ENCODE data around the gene SYT6. TPM values are rescaled to one million over a fixed set of nuclear protein-coding genes. Genes with fewer than 3 reads are reported as not detected.
A peak's percentile ranks its signal among the peaks of the same experiment; 100 is the strongest.

SYT6 gene
- polyA plus RNA-seq, 3 donors from 2014 or later: not detected

DNA sequence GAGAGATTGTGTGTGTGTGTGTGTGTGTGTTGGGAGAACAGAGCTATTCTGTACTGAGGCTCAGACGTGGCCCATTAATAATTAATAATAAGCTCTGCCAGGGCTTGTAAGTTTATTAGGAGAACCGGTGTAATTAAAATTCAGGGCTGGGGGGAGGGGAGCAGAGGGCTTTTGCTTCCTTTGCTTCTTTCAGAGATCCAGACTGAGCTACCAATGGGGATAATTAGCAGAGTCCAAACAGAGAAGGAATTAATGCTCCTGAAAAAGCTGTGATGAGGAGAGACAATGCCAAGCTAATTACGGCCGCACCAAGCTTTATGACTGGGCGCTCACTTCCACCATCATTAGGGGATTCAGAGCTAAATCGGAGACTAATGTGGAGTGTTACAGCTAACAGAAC lies 4.5 kb downstream of the SYT6 start:
- peaks cover 9 to 15% (median 11%) of the 10 kb centered on the region in 3 donors for H3K27me3 Mint-ChIP-seq (ENCODE audit: low read depth in 3 of 3)
- DNase-seq: no peak
- H3K36me3 Mint-ChIP-seq: peaks cover 0 to 10% (median 0%) of the 10 kb centered on the region in 3 donors
- H3K9me3 Mint-ChIP-seq: no peaks in the 10 kb centered on the region
- no peak overlapping the region for H3K27ac Mint-ChIP-seq
- H3K4me1 Mint-ChIP-seq: peaks cover 5 to 8% of the 10 kb centered on the region in 2 donors
- no peak overlapping the region for H3K4me3 Mint-ChIP-seq

DNA sequence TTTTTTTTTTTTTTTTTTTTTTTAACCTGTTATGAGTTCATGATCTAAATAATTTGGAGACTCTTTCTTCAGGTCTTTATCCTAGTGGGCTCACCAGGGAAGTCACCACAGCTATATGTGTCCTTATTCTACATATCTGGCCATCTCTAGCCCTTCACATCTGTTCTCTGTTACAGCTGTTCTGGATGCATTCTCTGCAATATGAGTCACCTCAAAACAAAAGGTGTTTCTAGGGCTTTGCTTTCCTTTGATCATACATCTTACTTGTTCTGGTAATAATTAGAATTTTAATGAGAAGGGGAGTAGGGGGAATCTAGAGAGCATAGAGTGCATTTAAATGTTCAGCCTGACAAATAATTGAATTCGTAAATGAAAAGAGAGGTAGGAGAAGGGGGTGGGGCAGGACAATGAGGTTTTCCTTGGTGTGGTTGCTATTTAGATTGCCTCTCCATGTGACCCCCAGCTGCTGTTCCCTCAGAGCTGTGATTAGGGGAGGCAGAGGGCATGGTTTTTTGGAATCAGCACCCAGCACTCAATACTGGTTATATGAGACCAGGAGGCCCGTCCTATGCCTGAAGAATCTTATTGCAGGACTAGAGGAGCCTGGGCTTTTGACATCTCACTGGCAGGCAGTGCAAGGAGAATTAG lies 8.0 kb downstream of the SYT6 start:
- Mint-ChIP-seq H3K36me3 (peaks cover 0 to 10% (median 0%) of the 10 kb centered on the region in 3 donors), H3K27me3 (ENCODE audit: low read depth in 3 of 3) (peaks cover 0 to 2% (median 2%) of the 10 kb centered on the region in 3 donors), H3K4me3 (no peak overlapping the region), H3K4me1 (no peaks in the 10 kb centered on the region), H3K27ac (no peak overlapping the region), H3K9me3 (no peaks in the 10 kb centered on the region)
- no peak for DNase-seq

DNA sequence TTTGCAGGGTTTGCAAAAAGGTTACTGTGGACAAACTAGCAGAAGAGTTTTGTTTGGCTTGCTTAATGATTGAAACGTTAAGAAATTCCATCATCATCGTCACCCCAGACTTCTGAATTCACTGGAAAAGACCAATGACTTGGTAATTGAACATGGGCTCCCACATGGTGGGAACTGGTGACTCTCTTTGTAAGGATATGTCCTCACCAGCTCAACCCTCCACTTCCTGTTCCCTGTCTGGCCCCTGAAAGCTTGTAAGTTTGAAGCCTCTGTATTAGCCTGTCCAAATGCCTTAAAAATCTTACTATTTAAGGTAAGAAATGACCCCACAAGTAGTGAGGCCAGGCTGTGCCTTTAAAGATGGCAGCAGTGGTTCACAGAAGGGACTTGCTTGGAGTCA lies 9.7 kb downstream of the SYT6 start:
- Mint-ChIP-seq H3K27ac (no peak overlapping the region), H3K4me1 (no peaks in the 10 kb centered on the region), H3K4me3 (no peak overlapping the region), H3K9me3 (no peaks in the 10 kb centered on the region), H3K36me3 (peaks cover 0 to 9% (median 0%) of the 10 kb centered on the region in 3 donors), H3K27me3 (ENCODE audit: low read depth in 3 of 3) (peaks cover 0 to 4% (median 0%) of the 10 kb centered on the region in 3 donors)
- no peak for DNase-seq

DNA sequence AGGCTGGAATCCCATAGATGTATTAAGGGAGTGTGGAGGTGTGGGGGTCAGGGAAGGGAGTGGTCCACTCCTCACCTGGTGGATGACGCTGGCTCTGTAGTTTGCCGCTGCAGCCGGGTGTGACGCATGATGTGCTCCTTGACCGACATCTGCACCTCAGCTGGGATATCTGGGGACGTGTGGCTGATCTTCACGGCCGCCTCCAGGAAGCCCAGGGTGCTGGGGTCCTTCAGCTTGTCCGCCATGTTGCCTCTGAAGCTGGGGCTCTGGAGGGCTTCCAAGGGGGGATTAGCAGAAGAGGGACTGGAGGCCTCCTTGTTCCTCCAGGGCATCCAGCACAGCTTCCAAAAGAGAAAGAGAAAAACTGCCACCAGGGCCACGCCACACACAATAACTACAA lies 14.1 kb downstream of the SYT6 start:
- Mint-ChIP-seq H3K36me3 (no peaks in the 10 kb centered on the region), H3K4me3 (no peak overlapping the region), H3K9me3 (no peaks in the 10 kb centered on the region), H3K4me1 (peaks cover 0 to 4% of the 10 kb centered on the region in 2 donors), H3K27ac (no peak overlapping the region), H3K27me3 (ENCODE audit: low read depth in 3 of 3) (peaks cover 0 to 8% (median 1%) of the 10 kb centered on the region in 3 donors)
- no peak for DNase-seq

DNA sequence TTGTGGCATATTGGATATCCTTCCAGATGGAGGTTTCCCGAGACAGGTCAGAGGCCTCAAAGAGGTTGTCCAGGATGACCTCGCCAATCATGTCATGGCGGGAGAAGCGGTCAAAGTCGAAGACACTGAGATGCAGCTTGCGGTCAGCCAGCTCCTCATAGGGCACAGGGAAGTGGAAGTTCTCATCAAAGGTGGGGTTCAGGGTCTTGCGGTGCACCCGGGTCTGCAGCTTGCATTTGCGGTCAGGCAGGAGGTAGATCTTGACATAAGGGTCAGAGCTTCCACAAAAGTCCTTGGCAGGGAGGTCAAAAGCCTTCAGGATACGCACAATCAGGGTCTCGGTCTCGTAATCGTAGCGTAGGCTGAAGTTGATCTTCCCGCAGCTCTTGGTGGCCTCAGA lies 16.2 kb downstream of the SYT6 start:
- peaks cover 0 to 2% (median 0%) of the 10 kb centered on the region in 6 donors for H3K9me3 Mint-ChIP-seq

DNA sequence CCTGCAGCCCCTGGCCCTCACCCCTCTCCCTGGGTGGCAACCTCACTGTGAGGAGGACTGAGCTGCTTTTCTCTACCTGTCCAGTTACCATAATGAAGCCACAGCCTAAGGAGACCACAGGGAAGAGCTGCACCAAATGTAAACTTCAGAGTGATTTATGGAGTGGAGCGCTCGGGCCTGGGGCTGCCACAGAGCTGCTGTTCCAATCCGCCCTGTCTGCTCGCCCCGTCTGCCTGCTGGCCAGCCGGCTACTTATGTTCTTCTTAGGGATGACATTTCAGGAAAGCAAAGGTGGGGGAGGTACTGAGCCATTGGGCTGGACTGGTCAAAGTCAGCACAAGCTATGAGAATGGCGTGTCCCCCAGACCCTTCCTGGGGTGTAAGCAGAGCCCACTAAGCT lies 17.9 kb downstream of the SYT6 start:
- Mint-ChIP-seq H3K9me3 (peaks cover 0 to 2% (median 0%) of the 10 kb centered on the region in 6 donors), H3K27me3 (ENCODE audit: low read depth in 3 of 3) (peaks cover 1 to 6% (median 3%) of the 10 kb centered on the region in 3 donors)

More for the DNA sequence above, 16.2 kb downstream of the SYT6 start:
- no peak for DNase-seq
- no peak overlapping the region for H3K27ac Mint-ChIP-seq
- H3K27me3 Mint-ChIP-seq (ENCODE audit: low read depth in 3 of 3): peaks cover 0 to 8% (median 3%) of the 10 kb centered on the region in 3 donors
- H3K4me1 Mint-ChIP-seq: peaks cover 0 to 4% of the 10 kb centered on the region in 2 donors
- H3K36me3 Mint-ChIP-seq: no peaks in the 10 kb centered on the region
- H3K4me3 Mint-ChIP-seq: no peak overlapping the region

DNA sequence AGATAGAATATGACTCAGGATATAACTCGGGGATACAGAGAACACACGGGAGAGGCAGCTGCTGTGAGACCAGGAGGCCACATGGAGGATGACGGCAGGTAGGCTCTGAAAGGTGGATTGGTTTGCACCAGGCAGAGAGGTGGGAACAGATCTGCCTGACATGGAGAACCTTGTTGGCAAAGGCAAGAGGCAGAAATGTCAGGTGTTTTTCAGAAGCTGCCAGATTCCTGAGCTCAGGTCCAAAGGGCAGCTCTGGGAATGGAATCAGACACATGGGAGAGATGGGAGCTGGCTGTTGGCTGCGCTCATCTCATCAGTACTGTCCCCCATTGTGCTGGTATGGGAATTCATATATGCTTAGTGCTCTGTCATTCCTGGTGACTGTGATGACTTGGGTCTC lies 19.2 kb downstream of the SYT6 start:
- no peak for DNase-seq
- Mint-ChIP-seq H3K27ac (no peak overlapping the region), H3K9me3 (peaks cover 0 to 2% (median 0%) of the 10 kb centered on the region in 6 donors), H3K36me3 (no peaks in the 10 kb centered on the region), H3K4me1 (peaks cover 8% of the 10 kb centered on the region in 2 donors), H3K27me3 (ENCODE audit: low read depth in 3 of 3) (peaks cover 1 to 10% (median 3%) of the 10 kb centered on the region in 3 donors), H3K4me3 (no peak overlapping the region)

More for the DNA sequence above, 17.9 kb downstream of the SYT6 start:
- DNase-seq: no peak
- Mint-ChIP-seq H3K36me3 (no peaks in the 10 kb centered on the region), H3K27ac (no peak overlapping the region), H3K4me3 (no peak overlapping the region), H3K4me1 (peaks cover 0 to 4% of the 10 kb centered on the region in 2 donors)

DNA sequence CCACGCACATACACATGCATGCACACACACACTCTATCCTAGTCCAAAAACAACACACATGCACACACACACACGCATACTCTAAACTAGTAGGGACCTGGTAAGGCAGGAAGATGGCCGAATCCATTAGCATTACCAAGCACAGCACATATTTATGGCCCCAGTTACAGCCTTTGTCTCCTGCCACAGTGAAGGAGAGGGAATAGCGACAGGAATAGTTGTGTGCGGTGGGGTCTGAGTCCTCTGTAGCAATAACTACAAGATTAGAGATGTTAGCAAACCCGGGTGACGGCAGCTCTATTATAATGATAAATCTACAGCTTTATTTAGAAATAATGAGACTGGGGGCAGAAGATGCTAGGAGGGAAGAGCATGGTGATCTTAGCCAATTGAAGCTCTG lies 20.5 kb downstream of the SYT6 start:
- Mint-ChIP-seq H3K27me3 (ENCODE audit: low read depth in 3 of 3) (peaks cover 1 to 8% (median 3%) of the 10 kb centered on the region in 3 donors), H3K27ac (no peak overlapping the region), H3K9me3 (peaks cover 0 to 2% (median 0%) of the 10 kb centered on the region in 6 donors), H3K4me1 (peaks cover 21 to 22% of the 10 kb centered on the region in 2 donors), H3K4me3 (no peak overlapping the region), H3K36me3 (no peaks in the 10 kb centered on the region)
- DNase-seq: no peak

DNA sequence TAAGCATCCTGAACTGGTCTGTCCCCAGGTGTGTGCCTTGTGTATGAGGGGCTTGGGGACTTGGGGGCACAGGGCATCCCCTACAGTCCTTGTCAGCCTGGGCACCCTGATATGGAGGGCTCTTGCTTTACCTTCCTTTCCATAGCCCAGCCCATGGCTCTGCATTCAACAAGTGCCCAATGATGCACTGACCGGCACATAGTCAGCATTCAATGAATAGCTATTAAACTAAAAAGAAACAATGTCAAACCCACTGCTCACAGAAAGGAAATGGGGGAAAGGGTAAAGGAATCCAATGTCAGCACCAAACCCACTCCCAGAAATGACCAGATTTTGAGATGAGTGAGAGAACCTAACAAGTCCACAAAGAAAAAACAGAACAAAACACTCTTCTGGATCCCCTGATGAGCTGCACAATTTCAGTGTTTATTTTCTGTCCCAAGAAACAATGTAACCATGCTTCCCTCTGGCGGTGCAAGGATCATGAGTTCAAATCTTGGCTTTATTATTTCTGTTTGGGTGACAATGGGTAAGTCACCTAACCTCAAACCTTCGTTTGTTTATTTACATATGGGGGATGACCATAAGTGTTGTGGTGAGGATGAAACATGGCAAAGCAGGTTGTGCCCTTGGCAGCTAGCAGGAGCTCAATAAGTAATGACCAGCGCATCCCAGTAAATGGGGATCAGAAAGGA lies 22.0 kb downstream of the SYT6 start:
- no peak overlapping the region for H3K27ac Mint-ChIP-seq
- no peak overlapping the region for H3K4me3 Mint-ChIP-seq
- H3K9me3 Mint-ChIP-seq: peaks cover 0 to 2% (median 0%) of the 10 kb centered on the region in 6 donors
- H3K27me3 Mint-ChIP-seq (ENCODE audit: low read depth in 3 of 3): peaks cover 1 to 6% (median 2%) of the 10 kb centered on the region in 3 donors
- H3K4me1 Mint-ChIP-seq: peaks cover 28 to 33% of the 10 kb centered on the region in 2 donors
- DNase-seq: no peak
- no peaks in the 10 kb centered on the region for H3K36me3 Mint-ChIP-seq

DNA sequence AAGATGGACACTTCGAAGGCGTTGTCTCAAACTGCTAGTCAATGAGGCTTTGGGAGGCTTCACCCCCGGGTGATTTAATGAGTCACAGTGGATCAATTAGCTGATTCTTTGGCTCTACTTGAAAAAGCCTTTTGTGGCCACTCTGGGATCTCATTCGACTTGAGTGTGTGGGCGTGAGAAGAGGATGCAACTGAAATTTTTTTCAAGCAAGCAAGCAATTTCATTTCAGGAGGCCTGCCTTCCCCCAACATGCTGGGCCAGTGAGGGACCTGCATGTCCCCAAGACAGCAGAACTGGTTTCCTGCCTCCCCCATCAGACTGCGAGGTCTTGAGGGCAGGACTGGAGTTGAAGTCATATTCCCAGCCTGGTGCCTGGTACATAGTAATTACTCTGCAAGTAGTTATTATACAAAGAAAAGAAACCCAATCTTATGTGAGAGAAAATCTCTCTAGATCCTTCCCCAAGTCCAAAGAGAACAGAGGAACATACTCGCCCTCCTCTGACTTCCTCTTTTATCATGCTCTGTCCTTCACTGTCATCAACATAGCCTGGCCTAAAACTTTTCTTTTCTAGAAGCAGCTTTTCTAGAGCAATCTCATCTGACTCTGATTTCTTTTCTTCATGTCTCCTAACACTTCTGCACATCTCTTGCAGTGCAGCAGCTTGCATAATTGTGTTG lies 22.7 kb downstream of the SYT6 start:
- H3K27me3 Mint-ChIP-seq (ENCODE audit: low read depth in 3 of 3): peaks cover 1 to 6% (median 2%) of the 10 kb centered on the region in 3 donors
- no peak for DNase-seq
- H3K27ac Mint-ChIP-seq: no peak overlapping the region
- H3K4me1 Mint-ChIP-seq: peaks cover 32 to 39% of the 10 kb centered on the region in 2 donors
- no peak overlapping the region for H3K4me3 Mint-ChIP-seq
- H3K36me3 Mint-ChIP-seq: no peaks in the 10 kb centered on the region
- H3K9me3 Mint-ChIP-seq: peaks cover 0 to 2% (median 0%) of the 10 kb centered on the region in 6 donors

DNA sequence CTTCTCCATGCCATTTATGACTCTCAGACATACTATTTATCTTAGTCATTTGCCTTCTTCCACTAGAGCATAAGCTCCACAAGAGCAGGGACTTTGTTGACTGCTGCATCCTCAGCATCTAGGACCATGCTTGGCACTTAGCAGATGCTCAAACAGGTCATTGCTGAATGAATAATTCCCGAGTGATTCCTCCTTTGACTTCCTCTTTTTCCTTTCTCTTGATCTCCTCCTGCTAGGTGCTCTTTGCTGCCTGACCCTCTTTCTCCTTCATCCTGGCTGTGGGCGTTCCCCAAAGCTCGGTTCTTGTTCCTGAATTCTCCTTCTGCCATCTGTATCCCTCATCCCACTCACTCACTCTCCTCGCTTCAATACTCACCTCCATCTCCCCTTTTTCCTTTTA lies 23.5 kb downstream of the SYT6 start:
- no peak overlapping the region for H3K27ac Mint-ChIP-seq
- peaks cover 0 to 2% (median 0%) of the 10 kb centered on the region in 6 donors for H3K9me3 Mint-ChIP-seq
- no peak overlapping the region for H3K4me3 Mint-ChIP-seq
- peaks cover 32 to 39% of the 10 kb centered on the region in 2 donors for H3K4me1 Mint-ChIP-seq
- peaks cover 1 to 6% (median 2%) of the 10 kb centered on the region in 3 donors for H3K27me3 Mint-ChIP-seq (ENCODE audit: low read depth in 3 of 3)
- H3K36me3 Mint-ChIP-seq: no peaks in the 10 kb centered on the region
- DNase-seq: no peak

DNA sequence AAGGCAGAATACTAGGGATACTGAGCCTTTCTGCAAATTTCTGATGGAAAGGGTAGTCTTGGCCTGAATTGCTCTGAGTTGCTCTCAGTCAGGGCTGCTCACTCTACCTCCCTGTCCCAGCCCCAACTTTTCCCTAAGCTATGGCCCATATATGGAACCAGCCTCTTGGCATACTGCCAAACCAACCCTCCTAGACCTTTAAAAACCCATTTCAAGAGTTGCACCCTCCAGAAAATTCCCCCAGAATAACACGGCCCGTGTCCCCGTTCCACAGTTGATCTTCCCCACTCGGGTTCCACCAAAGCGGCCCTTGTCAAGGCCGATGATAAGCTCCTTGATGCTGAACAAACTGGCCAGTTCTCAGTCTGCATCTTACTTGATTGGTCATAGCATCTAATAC lies 25.4 kb downstream of the SYT6 start:
- H3K4me1 Mint-ChIP-seq: peaks cover 32 to 39% of the 10 kb centered on the region in 2 donors
- H3K36me3 Mint-ChIP-seq: no peaks in the 10 kb centered on the region
- H3K9me3 Mint-ChIP-seq: peaks cover 0 to 2% (median 0%) of the 10 kb centered on the region in 6 donors
- no peak overlapping the region for H3K4me3 Mint-ChIP-seq
- peaks cover 1 to 6% (median 2%) of the 10 kb centered on the region in 3 donors for H3K27me3 Mint-ChIP-seq (ENCODE audit: low read depth in 3 of 3)
- DNase-seq: no peak
- H3K27ac Mint-ChIP-seq: no peak overlapping the region

DNA sequence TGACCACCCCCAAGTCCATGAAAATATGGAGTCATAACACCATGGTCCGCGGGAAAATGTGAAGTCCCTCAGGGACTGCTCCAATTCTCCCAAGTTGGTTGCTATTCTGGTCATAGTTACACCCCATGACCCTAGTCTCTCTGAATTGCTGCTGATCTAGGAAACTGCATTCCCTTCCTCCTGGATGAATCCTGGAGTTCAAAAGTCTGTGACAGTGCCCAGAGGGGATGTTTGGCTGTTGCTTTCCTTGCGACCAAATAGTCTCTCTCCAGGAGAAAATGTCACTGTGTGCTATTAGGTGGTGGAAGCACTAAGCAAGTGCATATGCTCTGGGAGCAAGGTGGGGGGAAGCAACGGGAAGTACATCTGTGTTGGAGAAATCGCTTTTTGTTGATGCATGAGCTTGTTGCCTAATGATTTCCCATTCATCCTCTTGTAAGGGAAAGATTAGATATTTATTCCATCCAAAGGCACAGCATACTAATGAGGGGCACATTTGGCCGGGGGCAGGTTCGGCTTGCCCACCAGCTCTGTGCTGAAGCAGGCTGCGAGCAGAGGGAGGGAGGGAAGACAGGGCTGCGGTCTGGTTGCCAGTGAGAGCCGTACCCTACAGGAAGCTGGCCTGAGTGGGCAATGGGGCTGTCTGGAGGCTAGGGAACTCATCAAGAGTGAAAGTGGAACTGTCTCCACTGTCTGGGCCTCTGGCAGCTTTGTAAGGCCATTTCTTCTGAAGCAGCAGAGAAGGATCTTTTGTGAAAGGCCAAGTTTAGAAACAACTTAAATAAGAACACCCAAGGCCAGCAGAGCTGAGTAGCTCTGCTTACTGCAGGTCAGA lies 27.2 kb downstream of the SYT6 start:
- H3K4me1 Mint-ChIP-seq: peaks cover 32 to 39% of the 10 kb centered on the region in 2 donors
- peak overlapping the region in 2 of 5 donors; percentile 39 to 57 for H3K4me3 Mint-ChIP-seq
- peak overlapping the region; percentile 17 to 77 (median 28) for H3K27ac Mint-ChIP-seq
- DNase-seq: peak; percentile 11 to 30 (median 22)
- peaks cover 0 to 6% (median 0%) of the 10 kb centered on the region in 3 donors for H3K27me3 Mint-ChIP-seq (ENCODE audit: low read depth in 3 of 3)
- peaks cover 0 to 2% (median 0%) of the 10 kb centered on the region in 6 donors for H3K9me3 Mint-ChIP-seq
- no peaks in the 10 kb centered on the region for H3K36me3 Mint-ChIP-seq
